ENCODE measurements around the gene TUBG1.

Gene TUBG1

GRCh38 chr17:42573095-42573494, 36.4 kb upstream of the TUBG1 start:
- H3K36me3 Mint-ChIP-seq, result peaks cover 17% of the 10 kb centered on the region
- no peaks in the 10 kb centered on the region for H3K27me3 Mint-ChIP-seq
- H3K4me3 Mint-ChIP-seq, result no peak overlapping the region
- peaks cover 39% of the 10 kb centered on the region for H3K4me1 Mint-ChIP-seq
- H3K9me3 Mint-ChIP-seq, result no peaks in the 10 kb centered on the region
- peak overlapping the region; percentile 90 for H3K27ac Mint-ChIP-seq

GRCh38 chr17:42574463-42574862, 35.0 kb upstream of the TUBG1 start:
- peaks cover 31% of the 10 kb centered on the region for H3K4me1 Mint-ChIP-seq
- no peaks in the 10 kb centered on the region for H3K27me3 Mint-ChIP-seq
- no peak overlapping the region for H3K27ac Mint-ChIP-seq
- H3K9me3 Mint-ChIP-seq, result no peaks in the 10 kb centered on the region
- no peak overlapping the region for H3K4me3 Mint-ChIP-seq
- peaks cover 15% of the 10 kb centered on the region for H3K36me3 Mint-ChIP-seq

GRCh38 chr17:42577140-42577531, 32.3 kb upstream of the TUBG1 start:
- H3K4me3 Mint-ChIP-seq, result peak overlapping the region; percentile 98
- peak overlapping the region; percentile 98 for H3K27ac Mint-ChIP-seq
- peaks cover 7% of the 10 kb centered on the region for H3K36me3 Mint-ChIP-seq

GRCh38 chr17:42577532-42578281, 31.8 kb upstream of the TUBG1 start, which contains the start of gene PSMC3IP:
Gene PSMC3IP, minus strand, starts transcription at chr17:42577729. Its CDS starts 43 bp downstream, at chr17:42577686.
- peak within 1 kb of the TSS; percentile 98 for H3K27ac Mint-ChIP-seq
- H3K9me3 Mint-ChIP-seq, result no peaks in the 10 kb centered on the region
- H3K27me3 Mint-ChIP-seq, result no peaks in the 10 kb centered on the region
- H3K36me3 Mint-ChIP-seq, result peaks cover 7% of the 10 kb centered on the region
- peak within 1 kb of the TSS; percentile 98 for H3K4me3 Mint-ChIP-seq
- H3K4me1 Mint-ChIP-seq, result peaks cover 31% of the 10 kb centered on the region

More at GRCh38 chr17:42577140-42577531, 32.3 kb upstream of the TUBG1 start:
- peaks cover 31% of the 10 kb centered on the region for H3K4me1 Mint-ChIP-seq
- H3K9me3 Mint-ChIP-seq, result no peaks in the 10 kb centered on the region
- no peaks in the 10 kb centered on the region for H3K27me3 Mint-ChIP-seq

GRCh38 chr17:42578282-42578869, 31.1 kb upstream of the TUBG1 start:
- Mint-ChIP-seq H3K36me3 (peaks cover 5% of the 10 kb centered on the region), H3K4me1 (peaks cover 28% of the 10 kb centered on the region), H3K4me3 (peak overlapping the region; percentile 98), H3K27ac (peak overlapping the region; percentile 98), H3K9me3 (no peaks in the 10 kb centered on the region), H3K27me3 (no peaks in the 10 kb centered on the region)

GRCh38 chr17:42579794-42580551, 29.5 kb upstream of the TUBG1 start:
- H3K27me3 Mint-ChIP-seq, result no peaks in the 10 kb centered on the region
- H3K36me3 Mint-ChIP-seq, result peaks cover 5% of the 10 kb centered on the region
- H3K9me3 Mint-ChIP-seq, result no peaks in the 10 kb centered on the region
- peak overlapping the region; percentile 46 for H3K4me3 Mint-ChIP-seq
- peak overlapping the region; percentile 1 for H3K27ac Mint-ChIP-seq
- H3K4me1 Mint-ChIP-seq, result peaks cover 27% of the 10 kb centered on the region

GRCh38 chr17:42581744-42582270, 27.7 kb upstream of the TUBG1 start:
- Mint-ChIP-seq H3K9me3 (no peaks in the 10 kb centered on the region), H3K36me3 (peaks cover 4% of the 10 kb centered on the region), H3K4me1 (peaks cover 16% of the 10 kb centered on the region), H3K4me3 (no peak overlapping the region), H3K27me3 (no peaks in the 10 kb centered on the region), H3K27ac (no peak overlapping the region)

GRCh38 chr17:42584880-42585279, 24.6 kb upstream of the TUBG1 start:
- Mint-ChIP-seq H3K27me3 (no peaks in the 10 kb centered on the region), H3K4me3 (no peak overlapping the region), H3K9me3 (no peaks in the 10 kb centered on the region), H3K27ac (no peak overlapping the region), H3K4me1 (peaks cover 9% of the 10 kb centered on the region), H3K36me3 (peaks cover 7% of the 10 kb centered on the region)

- H3K9me3 Mint-ChIP-seq, result no peaks in the 10 kb centered on the region
- peaks cover 9% of the 10 kb centered on the region for H3K4me1 Mint-ChIP-seq
- peaks cover 7% of the 10 kb centered on the region for H3K36me3 Mint-ChIP-seq
- H3K27me3 Mint-ChIP-seq, result no peaks in the 10 kb centered on the region
- peak overlapping the region; percentile 41 for H3K27ac Mint-ChIP-seq
- no peak overlapping the region for H3K4me3 Mint-ChIP-seq
These were observed 24.1 kb upstream of the TUBG1 start for GRCh38 chr17:42585353-42585752.

GRCh38 chr17:42586514-42587230, 22.8 kb upstream of the TUBG1 start:
- H3K4me3 Mint-ChIP-seq, result no peak overlapping the region
- peaks cover 9% of the 10 kb centered on the region for H3K36me3 Mint-ChIP-seq
- H3K27ac Mint-ChIP-seq, result peak overlapping the region; percentile 60
- H3K4me1 Mint-ChIP-seq, result peaks cover 9% of the 10 kb centered on the region
- H3K27me3 Mint-ChIP-seq, result no peaks in the 10 kb centered on the region
- no peaks in the 10 kb centered on the region for H3K9me3 Mint-ChIP-seq

- Mint-ChIP-seq H3K27ac (no peak overlapping the region), H3K36me3 (peaks cover 5% of the 10 kb centered on the region), H3K4me1 (peaks cover 15% of the 10 kb centered on the region), H3K27me3 (no peaks in the 10 kb centered on the region), H3K4me3 (no peak overlapping the region), H3K9me3 (no peaks in the 10 kb centered on the region)
These were observed 18.6 kb upstream of the TUBG1 start for GRCh38 chr17:42590886-42591285.

- Mint-ChIP-seq H3K9me3 (no peaks in the 10 kb centered on the region), H3K4me3 (no peak overlapping the region), H3K27ac (no peak overlapping the region), H3K36me3 (peaks cover 6% of the 10 kb centered on the region), H3K4me1 (peaks cover 17% of the 10 kb centered on the region), H3K27me3 (no peaks in the 10 kb centered on the region)
These were observed 18.1 kb upstream of the TUBG1 start for GRCh38 chr17:42591411-42591810.

- Mint-ChIP-seq H3K4me1 (peaks cover 37% of the 10 kb centered on the region), H3K27me3 (no peaks in the 10 kb centered on the region), H3K36me3 (peaks cover 3% of the 10 kb centered on the region), H3K9me3 (no peaks in the 10 kb centered on the region), H3K4me3 (no peak overlapping the region), H3K27ac (no peak overlapping the region)
These were observed 13.1 kb upstream of the TUBG1 start for GRCh38 chr17:42596386-42596785.

- peak overlapping the region; percentile 74 for H3K27ac Mint-ChIP-seq
- H3K36me3 Mint-ChIP-seq, result peaks cover 8% of the 10 kb centered on the region
- H3K27me3 Mint-ChIP-seq, result no peaks in the 10 kb centered on the region
- no peaks in the 10 kb centered on the region for H3K9me3 Mint-ChIP-seq
- peaks cover 40% of the 10 kb centered on the region for H3K4me1 Mint-ChIP-seq
- H3K4me3 Mint-ChIP-seq, result no peak overlapping the region
These were observed 10.6 kb upstream of the TUBG1 start for GRCh38 chr17:42598905-42599304.

- Mint-ChIP-seq H3K27ac (peak overlapping the region; percentile 73), H3K4me3 (no peak overlapping the region), H3K36me3 (peaks cover 8% of the 10 kb centered on the region), H3K4me1 (peaks cover 76% of the 10 kb centered on the region), H3K27me3 (no peaks in the 10 kb centered on the region), H3K9me3 (no peaks in the 10 kb centered on the region)
These were observed 6.2 kb upstream of the TUBG1 start for GRCh38 chr17:42603318-42603717.
